GM19397 (cell line): ENCODE results near the gene CCNI.
A peak's percentile ranks its signal among the peaks of the same experiment; 100 is the strongest.
"Not testable (repeated sequence)": the region's sequence is repeated elsewhere in the genome, so short reads cannot be mapped to it uniquely, and the experiment has no call there.

Source experiments
- ATAC-seq: cut with Tn5 transposase; IDR thresholded peaks from one replicate; pipeline ENCODE4 v1.9.1; 2021; ENCODE audit warnings: mild to moderate bottlenecking, moderate library complexity; ENCODE audit not compliant: unreplicated experiment

The CCNI gene

DNA sequence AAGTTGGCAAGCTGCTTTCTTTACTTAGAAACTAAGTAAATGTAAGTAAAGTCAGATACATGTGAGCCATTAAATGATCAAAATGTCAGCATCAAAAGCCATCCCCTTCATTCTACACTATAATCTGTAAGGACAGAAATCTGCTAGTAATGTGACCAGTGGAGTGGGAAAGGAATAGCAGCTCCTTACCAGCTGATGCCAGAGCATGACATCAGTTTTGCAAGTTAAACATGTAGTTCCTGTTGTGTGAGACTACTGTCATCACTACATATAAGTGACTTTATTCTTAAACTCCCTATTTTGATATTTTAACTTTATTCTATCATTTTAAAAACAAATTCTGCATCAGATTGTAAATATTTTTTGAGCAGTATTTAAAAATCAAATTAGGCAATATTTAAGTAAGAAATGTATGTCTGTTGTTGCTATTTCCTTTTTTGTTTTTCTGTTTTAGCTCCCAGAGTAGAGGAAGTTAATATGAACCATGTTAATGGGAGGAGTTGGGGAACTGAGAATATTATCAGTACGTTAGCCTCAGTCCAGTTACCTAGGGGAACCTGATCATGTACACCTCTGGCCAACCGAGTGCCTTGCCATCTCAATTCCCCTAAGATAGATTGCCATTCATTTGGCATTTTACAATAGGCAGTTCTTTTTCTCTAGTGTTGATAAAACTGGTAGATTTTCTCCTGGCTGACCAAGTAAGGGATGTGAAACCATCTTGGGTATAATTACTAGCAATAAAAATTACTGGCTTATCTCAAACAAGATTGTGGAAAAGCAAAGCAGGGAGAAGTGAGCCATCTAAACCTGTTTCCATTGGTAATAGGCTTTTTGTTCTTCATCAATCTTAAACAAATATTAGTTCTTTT lies 34.7 kb downstream of the CCNI start:
- no peak for ATAC-seq

DNA sequence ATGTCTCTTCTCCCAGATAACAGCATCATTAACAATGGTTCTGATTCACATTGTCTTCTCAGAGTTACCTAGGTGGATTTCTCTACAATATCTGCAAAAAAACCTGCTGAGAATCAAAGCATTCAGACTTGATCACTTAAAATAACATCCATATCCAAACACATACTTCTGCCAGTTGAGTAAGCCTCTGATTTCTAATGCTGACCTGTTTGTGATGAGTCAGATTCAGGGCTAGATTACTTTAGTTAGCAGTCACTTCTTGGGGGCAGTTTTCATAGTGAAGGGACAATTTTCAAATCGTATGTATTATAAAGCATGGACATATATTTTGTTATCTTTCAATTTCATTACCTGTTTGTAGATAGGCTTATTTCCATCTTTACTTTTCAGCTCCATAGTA lies 35.5 kb downstream of the CCNI start:
- no peak for ATAC-seq

- no peak for ATAC-seq
Measured at GRCh38 chr4:77039796-77040195, 36.0 kb downstream of the CCNI start.

- ATAC-seq = no peak
Measured at GRCh38 chr4:77037736-77038135, 38.1 kb downstream of the CCNI start.

DNA sequence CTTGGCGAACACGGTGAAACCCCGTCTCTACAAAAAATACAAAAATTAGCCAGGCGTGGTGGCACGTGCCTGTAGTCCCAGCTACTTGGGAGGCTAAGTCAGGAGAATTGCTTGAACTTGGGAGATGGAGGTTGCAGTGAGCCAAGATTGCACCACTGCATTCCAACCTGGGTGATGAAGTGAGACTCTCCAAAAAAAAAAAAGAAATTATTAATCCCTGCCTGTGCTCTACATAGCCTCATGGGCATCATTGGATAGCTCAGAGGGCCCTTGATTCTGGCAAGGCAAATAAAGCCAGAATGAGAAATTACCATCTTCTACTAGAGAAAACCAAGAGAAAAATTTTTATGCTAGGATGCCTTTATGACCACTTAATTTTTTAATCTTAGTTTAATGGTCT lies 38.6 kb downstream of the CCNI start:
- ATAC-seq = not testable (repeated sequence)

DNA sequence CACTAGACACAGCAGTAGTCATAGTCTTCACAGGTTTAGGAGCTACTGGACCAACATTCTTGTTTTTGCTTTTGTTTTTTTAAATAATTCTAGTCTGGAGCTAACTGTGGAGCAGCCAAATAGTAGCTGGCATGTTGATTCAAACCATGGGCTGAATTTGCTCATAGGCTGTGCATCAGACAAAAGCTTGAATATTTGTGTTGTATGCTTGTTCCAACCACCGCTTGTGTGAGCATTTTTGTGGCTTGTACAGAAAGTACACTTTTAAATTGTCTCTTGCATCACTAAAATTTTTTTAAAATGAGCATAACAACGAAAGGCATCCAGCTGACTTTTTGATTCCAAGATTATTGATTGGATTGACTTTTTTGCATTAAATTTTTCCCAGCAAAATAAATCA lies 39.6 kb downstream of the CCNI start:
- no peak for ATAC-seq

DNA sequence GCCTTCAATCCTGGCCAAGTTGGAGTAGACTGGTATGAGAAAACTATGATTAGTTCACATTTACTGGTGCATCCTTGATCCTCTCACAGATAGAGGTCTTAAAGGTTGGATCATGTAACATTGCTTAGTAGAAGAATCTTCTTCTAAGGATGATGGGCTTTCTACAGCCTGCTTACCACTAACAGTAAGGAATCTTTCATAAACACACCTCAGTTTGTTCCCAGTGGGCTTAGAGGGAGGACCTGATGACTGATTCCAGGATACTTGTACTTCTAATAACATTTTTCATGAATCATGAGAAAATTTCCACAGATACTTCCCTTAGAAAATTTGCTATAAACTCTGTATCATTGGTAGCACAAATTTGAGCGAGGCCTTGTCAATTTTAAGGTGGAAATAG lies 40.6 kb downstream of the CCNI start:
- ATAC-seq = no peak

DNA sequence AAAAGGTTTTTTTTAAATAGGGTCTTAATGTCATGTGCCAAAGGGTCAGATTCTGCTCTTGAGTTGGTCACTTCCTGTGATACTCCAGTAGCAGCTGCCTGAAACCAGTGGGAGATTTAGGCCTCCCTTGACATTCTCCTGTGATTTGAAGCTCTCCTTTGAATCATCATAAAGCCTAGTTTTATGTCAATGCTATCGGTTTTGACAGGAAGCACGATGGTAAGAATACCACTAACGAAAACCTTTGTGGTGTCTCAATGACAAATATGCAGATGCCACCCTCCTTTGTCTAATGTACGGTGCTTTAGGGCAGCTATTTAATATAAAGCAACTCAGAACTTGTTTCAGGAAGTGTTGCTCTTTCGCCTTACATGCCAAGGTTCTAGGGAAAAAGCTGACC lies 44.2 kb downstream of the CCNI start:
- no peak for ATAC-seq

GRCh38 chr4:77029757-77030156 lies 46.0 kb downstream of the CCNI start:
- not testable (repeated sequence) for ATAC-seq

GRCh38 chr4:77028246-77028645 lies 47.5 kb downstream of the CCNI start:
- no peak for ATAC-seq

GRCh38 chr4:77026322-77026704 lies 49.5 kb downstream of the CCNI start:
- ATAC-seq = no peak

DNA sequence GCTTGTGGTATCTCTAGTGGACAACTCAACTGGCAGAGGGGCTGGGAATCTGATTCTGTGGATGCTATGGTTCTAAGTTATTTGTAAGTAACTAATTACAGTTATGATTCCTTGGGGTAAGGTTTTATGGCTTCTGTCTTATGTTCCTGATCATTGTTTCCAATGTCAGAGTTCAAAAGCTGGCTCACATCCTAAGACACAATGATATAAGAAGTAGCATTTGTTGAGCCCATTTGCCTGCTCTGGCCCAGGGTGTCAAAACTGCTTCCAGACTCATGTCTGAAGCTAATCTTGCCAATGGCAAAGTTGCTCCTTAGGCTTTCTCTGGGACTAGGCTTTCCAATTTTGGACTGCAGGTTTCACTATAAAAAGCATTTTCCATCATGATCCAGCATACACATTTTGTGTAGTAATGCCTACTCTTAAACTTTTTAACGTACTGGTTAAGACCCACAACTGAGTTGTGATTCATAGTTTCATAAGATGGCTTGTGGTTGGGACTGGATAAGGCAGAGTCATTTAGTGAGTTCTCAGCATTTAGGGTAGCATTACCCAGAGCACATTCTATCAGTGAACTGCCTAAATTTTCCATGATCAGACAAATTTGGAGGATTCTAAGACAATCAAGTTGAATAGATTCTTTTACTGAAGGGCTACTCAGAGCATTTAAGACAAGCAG lies 50.0 kb downstream of the CCNI start:
- peak; percentile 51 for ATAC-seq

- ATAC-seq = no peak
Measured at GRCh38 chr4:77023920-77024319, 51.9 kb downstream of the CCNI start.

GRCh38 chr4:77022560-77023179 lies 53.1 kb downstream of the CCNI start:
- no peak for ATAC-seq

DNA sequence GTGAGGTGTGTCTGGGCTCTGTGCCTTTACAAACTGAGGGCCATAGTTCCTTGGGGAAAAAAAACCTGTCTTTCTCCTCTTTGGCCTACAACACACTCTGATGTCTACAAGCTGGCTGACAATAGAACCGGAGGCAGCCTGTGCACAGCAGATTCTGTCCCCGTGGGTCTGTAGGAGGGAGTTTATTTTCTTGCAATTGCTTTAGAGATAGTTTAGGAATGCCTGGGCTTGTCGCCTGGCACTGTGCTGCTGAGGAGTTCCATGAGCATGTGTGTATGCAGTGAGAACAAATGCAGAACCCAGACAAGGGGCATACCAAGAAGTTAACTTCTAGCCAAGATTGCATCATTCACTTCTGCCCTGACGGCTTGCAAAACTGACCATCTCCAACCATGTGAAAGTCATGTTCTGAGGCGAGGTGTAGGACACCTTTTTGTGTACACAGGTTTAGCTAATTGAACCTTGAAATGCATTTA lies 54.1 kb downstream of the CCNI start:
- ATAC-seq = no peak

DNA sequence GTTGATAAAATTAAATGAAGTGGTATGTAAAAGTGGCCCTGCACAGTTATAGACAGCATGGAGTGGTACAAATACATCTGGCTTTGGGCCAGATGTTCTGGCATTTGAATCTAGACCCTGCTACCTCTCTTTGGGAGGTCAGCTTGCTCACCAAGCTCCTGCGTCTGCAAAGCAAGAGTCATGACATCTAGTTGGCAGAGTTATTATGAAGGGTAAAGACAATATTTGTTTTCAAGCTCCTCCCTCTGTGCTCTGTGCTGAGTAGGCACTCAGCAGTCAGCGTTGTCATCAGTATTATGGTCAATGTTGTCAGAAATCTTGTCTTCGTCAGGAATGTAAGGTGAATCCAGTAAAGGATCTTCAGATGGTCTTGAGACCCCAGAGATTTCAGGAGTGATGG lies 55.8 kb downstream of the CCNI start:
- no peak for ATAC-seq

GRCh38 chr4:77015390-77015789 lies 60.4 kb downstream of the CCNI start:
- ATAC-seq = no peak

GRCh38 chr4:77014256-77014655 lies 61.5 kb downstream of the CCNI start:
- no peak for ATAC-seq

- no peak for ATAC-seq
Measured at GRCh38 chr4:77012726-77013125, 63.1 kb downstream of the CCNI start.

GRCh38 chr4:77010841-77011354 lies 64.9 kb downstream of the CCNI start:
- no peak for ATAC-seq

GRCh38 chr4:77009511-77010115 lies 66.2 kb downstream of the CCNI start:
- no peak for ATAC-seq
